SK-N-SH (cell line): Measurements from ENCODE around the gene RPL3. TPM values are rescaled to one million over a fixed set of nuclear protein-coding genes. Genes with fewer than 3 reads are reported as not detected.

ENCODE experiments used
- CTCF ChIA-PET: fragments of 300-600, 350-600 bp; formaldehyde crosslinking; extraction: SDS; loops from one replicate; lab custom pipeline; 2021; lab: Yijun Ruan, JAX
- POLR2A ChIA-PET: fragments of 350-600 bp; sonication (Branson Sonifier 250); formaldehyde crosslinking; extraction: SDS; loops from one replicate; lab custom pipeline; 2020; ENCODE audit warnings: antibody characterized with exemption, inconsistent platforms; lab: Yijun Ruan, JAX
- DNase-seq: peaks from one replicate; pipeline ENCODE4 v3.0.0; 2012
- H2AFZ ChIP-seq: fragments of 200-600 bp; sonication (generic); 2 replicates; pipeline ENCODE4 v1.8.1; 2016; ENCODE audit warnings: antibody characterized with exemption, mild to moderate bottlenecking, low read depth
- H3F3A ChIP-seq: fragments of 200-600 bp; sonication (generic); replicated peaks from 2 replicates; pipeline ENCODE3; 2016; ENCODE audit warnings: antibody characterized with exemption, mild to moderate bottlenecking; ENCODE audit not compliant: insufficient read depth
- H3K27ac ChIP-seq, 2 experiments: fragments of 200-500 bp in 1 of 2; fragments of 200-600 bp in 1 of 2; sonication (Bioruptor generic) in 1 of 2; sonication (generic), shearing (Covaris generic) in 1 of 2; 2 replicates each; pipeline versions ENCODE4 v1.5.1 to v1.6.1; 2014 to 2016; ENCODE audit warnings: low read depth in 2 of 2, inconsistent platforms in 1 of 2, low read length in 1 of 2, mild to moderate bottlenecking in 1 of 2, mixed read lengths in 1 of 2
- H3K27me3 ChIP-seq: fragments of 200-600 bp; sonication (generic), shearing (Covaris generic); 2 replicates; pipeline ENCODE4 v1.6.1; 2016; ENCODE audit warnings: mixed run types; ENCODE audit not compliant: insufficient read depth
- H3K36me3 ChIP-seq, 2 experiments: fragments of 200-500 bp in 1 of 2; fragments of 200-600 bp in 1 of 2; sonication (Bioruptor generic) in 1 of 2; sonication (generic) in 1 of 2; replicated peaks in 1 of 2; 2 replicates each; pipeline versions ENCODE3 to v1.5.1; 2014 to 2016; ENCODE audit warnings: low read length in 1 of 2, mild to moderate bottlenecking in 1 of 2; ENCODE audit not compliant: insufficient read depth in 2 of 2, control insufficient read depth in 1 of 2
- H3K4me1 ChIP-seq, 2 experiments: fragments of 200-500 bp in 1 of 2; fragments of 200-600 bp in 1 of 2; sonication (Bioruptor generic) in 1 of 2; sonication (generic), shearing (Covaris generic) in 1 of 2; 2 replicates each; pipeline versions ENCODE4 v1.5.1 to v1.6.1; 2014 to 2016; ENCODE audit warnings: low read depth in 1 of 2, low read length in 1 of 2, mixed run types in 1 of 2; ENCODE audit not compliant: insufficient read depth in 2 of 2, control insufficient read depth in 1 of 2
- H3K4me2 ChIP-seq: fragments of 200-600 bp; sonication (generic), shearing (Covaris generic); 2 replicates; pipeline ENCODE4 v1.6.1; 2017; ENCODE audit warnings: mixed run types
- H3K4me3 ChIP-seq, 2 experiments: fragments of 200-500 bp in 1 of 2; fragments of 200-600 bp in 1 of 2; sonication (Bioruptor generic) in 1 of 2; sonication (generic), shearing (Covaris generic) in 1 of 2; 2 replicates each; pipeline versions ENCODE4 v1.5.1 to v1.8.1; 2014 to 2016; ENCODE audit warnings: low read depth in 2 of 2, inconsistent platforms in 1 of 2, low read length in 1 of 2, mild to moderate bottlenecking in 1 of 2, mixed read lengths in 1 of 2, moderate library complexity in 1 of 2
- H3K79me2 ChIP-seq: fragments of 200-600 bp; sonication (generic); 2 replicates; pipeline ENCODE4 v1.8.1; 2017; ENCODE audit warnings: mild to moderate bottlenecking; ENCODE audit not compliant: insufficient read depth
- H3K9ac ChIP-seq: fragments of 200-600 bp; sonication (generic); 2 replicates; pipeline ENCODE4 v1.6.1; 2017; ENCODE audit warnings: mixed run types
- H3K9me2 ChIP-seq: fragments of 200-600 bp; sonication (generic); 2 replicates; pipeline ENCODE4 v1.6.1; 2017; ENCODE audit warnings: mixed run types
- H3K9me3 ChIP-seq: fragments of 200-600 bp; sonication (generic); 2 replicates; pipeline ENCODE4 v1.6.1; 2017; ENCODE audit warnings: mixed run types, mild to moderate bottlenecking, moderate library complexity
- H4K20me1 ChIP-seq: fragments of 200-600 bp; sonication (generic); 2 replicates; pipeline ENCODE4 v1.6.1; 2017; ENCODE audit warnings: mild to moderate bottlenecking, mixed run types; ENCODE audit not compliant: insufficient read depth
- ELF1 ChIP-seq: IDR thresholded peaks from 2 replicates; pipeline ENCODE4 v1.4.0; 2012
- EZH2phosphoT487 ChIP-seq: fragments of 200-600 bp; sonication (generic); IDR thresholded peaks from 2 replicates; pipeline ENCODE4 v1.6.1; 2017; ENCODE audit warnings: low read depth, mixed run types, mild to moderate bottlenecking, antibody characterized with exemption, moderate library complexity, borderline replicate concordance
- FOSL2 ChIP-seq: IDR thresholded peaks from 2 replicates; pipeline ENCODE4 v1.4.0; 2012; ENCODE audit warnings: low read depth, mild to moderate bottlenecking, moderate library complexity, borderline replicate concordance
- MEF2A ChIP-seq: IDR thresholded peaks from 2 replicates; pipeline ENCODE4 v1.4.0; 2012; ENCODE audit warnings: low read depth, borderline replicate concordance
- MXI1 ChIP-seq: IDR thresholded peaks from 2 replicates; pipeline ENCODE4 v1.6.1; 2012; ENCODE audit warnings: mild to moderate bottlenecking, low read depth, low read length, improper control_type of control experiment
- NFIC ChIP-seq: IDR thresholded peaks from 2 replicates; pipeline ENCODE4 v1.4.0; 2012; ENCODE audit warnings: borderline replicate concordance
- SIN3A ChIP-seq: IDR thresholded peaks from 2 replicates; pipeline ENCODE4 v1.6.1; 2012; ENCODE audit warnings: low read depth, mild to moderate bottlenecking, low read length, moderate library complexity, borderline replicate concordance
- TAF1 ChIP-seq: IDR thresholded peaks from 2 replicates; pipeline ENCODE4 v1.6.1; 2012; ENCODE audit warnings: low read depth, mild to moderate bottlenecking, low read length, moderate library complexity, borderline replicate concordance
- TCF12 ChIP-seq: IDR thresholded peaks from 2 replicates; pipeline ENCODE4 v1.4.0; 2012
- YY1 ChIP-seq: IDR thresholded peaks from 2 replicates; pipeline ENCODE4 v1.4.0; 2012; ENCODE audit warnings: low read depth, mild to moderate bottlenecking
- WGBS: methylation state at CpG from one replicate; pipeline ENCODE4 v1.1.6; 2017; ENCODE audit warnings: low lambda C conversion rate; 5-methylcytosine and 5-hydroxymethylcytosine counted together
- polyA plus RNA-seq, 3 experiments: library from polyadenylated mRNA; depleted of rRNA; stranded (reverse); fragments of >200 nt; gene quantifications; 2 replicates each; pipeline ENCODE4 v1.2.3, GENCODE V29; 2012
- TF ChIP-seq, protein P1 (sequence below): IDR thresholded peaks from 2 replicates; pipeline ENCODE4 v1.4.0; 2012; ENCODE audit warnings: low read depth

The RPL3 gene
- polyA plus RNA-seq, 1 of the 3 experiments (the other 2 are of a cell fraction), result 4,976 TPM

DNA sequence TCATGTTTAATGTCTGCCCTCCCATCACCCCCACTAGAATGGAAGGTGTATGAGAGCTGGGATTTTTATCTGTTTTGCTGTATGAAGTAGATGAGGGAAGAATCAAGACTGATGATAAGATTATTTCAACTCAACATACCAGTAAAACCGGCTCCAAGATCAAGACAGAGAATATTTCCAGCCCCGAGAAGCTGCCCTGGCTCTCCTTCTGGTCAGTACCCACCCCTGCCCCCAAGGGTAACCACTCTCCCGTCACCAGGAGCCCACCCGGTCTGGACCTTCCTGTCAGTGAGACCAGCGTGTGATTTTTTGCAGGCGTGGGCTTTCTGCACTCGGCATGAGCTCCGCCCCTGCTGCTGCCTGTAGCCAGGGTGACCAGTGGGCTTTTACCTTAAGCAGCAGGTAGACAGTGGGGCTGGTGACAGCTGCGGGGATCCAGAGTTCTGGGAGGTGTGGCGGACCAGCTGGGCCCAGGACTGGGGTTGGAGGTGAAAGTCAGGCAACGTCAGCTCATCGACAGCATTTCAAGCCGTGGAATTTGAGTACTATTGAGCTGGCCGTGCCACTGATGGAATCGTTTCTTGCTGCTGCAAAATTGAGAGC, 25.6 kb downstream of the RPL3 start:
- CTCF ChIA-PET, result no interaction called here
- DNase-seq, result no peak

GRCh38 chr22:39292561-39293074, 26.8 kb downstream of the RPL3 start:
- Histone ChIP-seq H3K79me2 (no peaks in the 10 kb centered on the region), H3K4me2 (peak overlapping the region; percentile 41; the same call in 1 of the 2 replicates), H3K9ac (0 out of 2 replicates have a peak overlapping the region, but pooled peaks have one; percentile 34), H3K9me2 (no peaks in the 10 kb centered on the region), H2AFZ (no peak overlapping the region), H3K9me3 (no peaks in the 10 kb centered on the region), H4K20me1 (no peaks in the 10 kb centered on the region), H3K27ac (peak overlapping the region in 1 of 2 experiments; percentile 61; a peak in 2 of 4 replicates), H3K4me1 (peaks cover 0 to 7% of the 10 kb centered on the region in 2 experiments; a peak in 3 of 4 replicates), H3F3A (no peaks in the 10 kb centered on the region), H3K36me3 (no peaks in the 10 kb centered on the region), H3K27me3 (no peaks in the 10 kb centered on the region), H3K4me3 (no peak overlapping the region)
- POLR2A ChIA-PET, result no interaction called here
- TF ChIP-seq EZH2phosphoT487 (no peak), NFIC (peak; percentile 36), MXI1 (no peak), FOSL2 (peak; percentile 15; the same call in 1 of the 2 replicates), TCF12 (0 out of 2 replicates have a peak, but pooled peaks have one; percentile 25), ELF1 (0 out of 2 replicates have a peak, but pooled peaks have one; percentile 20)
- TF ChIP-seq, protein P1, sequence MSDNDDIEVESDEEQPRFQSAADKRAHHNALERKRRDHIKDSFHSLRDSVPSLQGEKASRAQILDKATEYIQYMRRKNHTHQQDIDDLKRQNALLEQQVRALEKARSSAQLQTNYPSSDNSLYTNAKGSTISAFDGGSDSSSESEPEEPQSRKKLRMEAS, result peak; percentile 22; the same call in 1 of the 2 replicates
- DNase-seq, result no peak
- no CpG with 5 or more reads among the region's 12 CpGs for WGBS
- CTCF ChIA-PET, result no interaction called here

More for the DNA sequence above, 25.6 kb downstream of the RPL3 start:
- H3K9ac ChIP-seq, result no peak overlapping the region
- no peaks in the 10 kb centered on the region for H4K20me1 ChIP-seq
- H3K27ac ChIP-seq, result no peak overlapping the region
- no peak overlapping the region for H3K4me2 ChIP-seq
- POLR2A ChIA-PET, result no interaction called here
- H3K79me2 ChIP-seq, result no peaks in the 10 kb centered on the region
- H3K27me3 ChIP-seq, result no peaks in the 10 kb centered on the region
- no peak for TF ChIP-seq NFIC
- no peak for TF ChIP-seq MEF2A
- no peak for TF ChIP-seq SIN3A
- no peak for TF ChIP-seq TAF1
- TF ChIP-seq MXI1, result no peak
- TF ChIP-seq YY1, result no peak
- H3F3A ChIP-seq, result no peaks in the 10 kb centered on the region
- no peaks in the 10 kb centered on the region for H3K9me2 ChIP-seq
- no peak overlapping the region for H2AFZ ChIP-seq
- peaks cover 0 to 7% of the 10 kb centered on the region in 2 experiments; a peak in 3 of 4 replicates for H3K4me1 ChIP-seq
- WGBS, result 89% methylated on average over 3 of the region's 15 CpGs
- H3K9me3 ChIP-seq, result no peaks in the 10 kb centered on the region
- H3K4me3 ChIP-seq, result no peak overlapping the region
- no peaks in the 10 kb centered on the region for H3K36me3 ChIP-seq
